Astrocyte (in vitro differentiated cells and primary cell): ENCODE results near the gene NFATC1. TPM values are rescaled to one million over a fixed set of nuclear protein-coding genes. Genes with fewer than 3 reads are reported as not detected.

Experiments
- DNase-seq: peaks from one replicate; pipeline ENCODE4 v3.0.0-alpha.2; 2010; ENCODE audit warnings: low read depth
- FAIRE-seq: peaks from 2 replicates; lab custom pipeline; 2011; peaks lifted over from hg19 to GRCh38; lab: Jason Lieb, UNC
- H2AFZ ChIP-seq: 2 replicates; pipeline ENCODE4 v1.6.0; 2012; ENCODE audit warnings: low read depth, low read length, inconsistent platforms
- H3K27ac ChIP-seq: 2 replicates; pipeline ENCODE4 v1.5.1; 2011; ENCODE audit warnings: low read depth, low read length, inconsistent platforms
- H3K27me3 ChIP-seq: 2 replicates; pipeline ENCODE4 v1.6.0; 2011; ENCODE audit warnings: low read length, inconsistent platforms; ENCODE audit not compliant: insufficient read depth
- H3K36me3 ChIP-seq: 2 replicates; pipeline ENCODE4 v1.5.1; 2011; ENCODE audit warnings: low read length, inconsistent platforms; ENCODE audit not compliant: insufficient read depth
- H3K4me1 ChIP-seq: 2 replicates; pipeline ENCODE4 v1.5.1; 2011; ENCODE audit warnings: low read length, inconsistent platforms; ENCODE audit not compliant: insufficient read depth
- H3K4me2 ChIP-seq: 2 replicates; pipeline ENCODE4 v1.6.0; 2012; ENCODE audit warnings: low read length, inconsistent platforms
- H3K4me3 ChIP-seq: 2 replicates; pipeline ENCODE4 v1.5.1; 2011; ENCODE audit warnings: low read depth, mild to moderate bottlenecking, low read length, inconsistent platforms; ENCODE audit not compliant: insufficient read depth
- H3K79me2 ChIP-seq: 2 replicates; pipeline ENCODE4 v1.6.0; 2012; ENCODE audit warnings: mild to moderate bottlenecking, low read length, inconsistent platforms; ENCODE audit not compliant: insufficient read depth
- H3K9ac ChIP-seq: 2 replicates; pipeline ENCODE4 v1.6.0; 2012; ENCODE audit warnings: mild to moderate bottlenecking, low read length, inconsistent platforms
- H3K9me3 ChIP-seq: 2 replicates; pipeline ENCODE4 v1.5.1; 2012; ENCODE audit warnings: low read depth, mild to moderate bottlenecking, low read length, inconsistent platforms; ENCODE audit not compliant: insufficient read depth
- H4K20me1 ChIP-seq: 2 replicates; pipeline ENCODE4 v1.6.0; 2012; ENCODE audit warnings: low read length, inconsistent platforms; ENCODE audit not compliant: insufficient read depth
- H3K27ac Mint-ChIP-seq: one replicate; pipeline ENCODE4 v1.8.0; 2021; ENCODE audit warnings: mild to moderate bottlenecking, mixed read lengths; ENCODE audit not compliant: unreplicated experiment
- H3K27me3 Mint-ChIP-seq: one replicate; pipeline ENCODE4 v1.8.0; 2021; ENCODE audit warnings: low read depth, mixed read lengths; ENCODE audit not compliant: unreplicated experiment
- H3K36me3 Mint-ChIP-seq: one replicate; pipeline ENCODE4 v1.8.0; 2021; ENCODE audit warnings: low read depth, mixed read lengths; ENCODE audit not compliant: unreplicated experiment
- H3K4me1 Mint-ChIP-seq: one replicate; pipeline ENCODE4 v1.8.0; 2021; ENCODE audit warnings: low read depth, mixed read lengths; ENCODE audit not compliant: unreplicated experiment
- H3K4me3 Mint-ChIP-seq: one replicate; pipeline ENCODE4 v1.8.0; 2021; ENCODE audit warnings: mild to moderate bottlenecking, moderate library complexity, mixed read lengths; ENCODE audit not compliant: unreplicated experiment
- H3K9me3 Mint-ChIP-seq: one replicate; pipeline ENCODE4 v1.8.0; 2021; ENCODE audit warnings: mild to moderate bottlenecking, mixed read lengths; ENCODE audit not compliant: unreplicated experiment
- EZH2 ChIP-seq: IDR thresholded peaks from 2 replicates; pipeline ENCODE4 v1.6.1; 2012; ENCODE audit warnings: mild to moderate bottlenecking, low read length, inconsistent platforms; ENCODE audit not compliant: insufficient read depth
- total RNA-seq: library from RNA; stranded (reverse); gene quantifications from 2 replicates; pipeline ENCODE4 v1.2.1, GENCODE V29; 2021
- TF ChIP-seq, protein P1 (sequence below): IDR thresholded peaks from 2 replicates; pipeline ENCODE4 v1.5.1; 2011; ENCODE audit warnings: low read depth, mild to moderate bottlenecking, inconsistent platforms, low read length, moderate library complexity; ENCODE audit not compliant: insufficient read depth

NFATC1 gene
- total RNA-seq, 1 donor from 2014 or later, result 11.0 TPM

GRCh38 chr18:79410731-79411613 lies 15.2 kb downstream of the NFATC1 start:
- Mint-ChIP-seq H3K36me3 (peaks cover 15% of the 10 kb centered on the region), H3K4me3 (no peak overlapping the region), H3K27me3 (peaks cover 2% of the 10 kb centered on the region), H3K9me3 (no peaks in the 10 kb centered on the region), H3K27ac (no peak overlapping the region), H3K4me1 (peaks cover under 1% of the 10 kb centered on the region)
- no peak overlapping the region for H3K4me3 ChIP-seq
- H3K9me3 ChIP-seq, result no peaks in the 10 kb centered on the region
- FAIRE-seq (no peak), DNase-seq (no peak)
- H4K20me1 ChIP-seq, result no peaks in the 10 kb centered on the region
- no peak overlapping the region for H2AFZ ChIP-seq
- no peak overlapping the region for H3K4me2 ChIP-seq
- no peaks in the 10 kb centered on the region for H3K36me3 ChIP-seq
- peaks cover under 1% of the 10 kb centered on the region for H3K27me3 ChIP-seq
- no peaks in the 10 kb centered on the region for H3K79me2 ChIP-seq
- H3K9ac ChIP-seq, result no peak overlapping the region
- TF ChIP-seq EZH2, result no peak
- TF ChIP-seq, protein P1, sequence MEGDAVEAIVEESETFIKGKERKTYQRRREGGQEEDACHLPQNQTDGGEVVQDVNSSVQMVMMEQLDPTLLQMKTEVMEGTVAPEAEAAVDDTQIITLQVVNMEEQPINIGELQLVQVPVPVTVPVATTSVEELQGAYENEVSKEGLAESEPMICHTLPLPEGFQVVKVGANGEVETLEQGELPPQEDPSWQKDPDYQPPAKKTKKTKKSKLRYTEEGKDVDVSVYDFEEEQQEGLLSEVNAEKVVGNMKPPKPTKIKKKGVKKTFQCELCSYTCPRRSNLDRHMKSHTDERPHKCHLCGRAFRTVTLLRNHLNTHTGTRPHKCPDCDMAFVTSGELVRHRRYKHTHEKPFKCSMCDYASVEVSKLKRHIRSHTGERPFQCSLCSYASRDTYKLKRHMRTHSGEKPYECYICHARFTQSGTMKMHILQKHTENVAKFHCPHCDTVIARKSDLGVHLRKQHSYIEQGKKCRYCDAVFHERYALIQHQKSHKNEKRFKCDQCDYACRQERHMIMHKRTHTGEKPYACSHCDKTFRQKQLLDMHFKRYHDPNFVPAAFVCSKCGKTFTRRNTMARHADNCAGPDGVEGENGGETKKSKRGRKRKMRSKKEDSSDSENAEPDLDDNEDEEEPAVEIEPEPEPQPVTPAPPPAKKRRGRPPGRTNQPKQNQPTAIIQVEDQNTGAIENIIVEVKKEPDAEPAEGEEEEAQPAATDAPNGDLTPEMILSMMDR, result no peak
- no peaks in the 10 kb centered on the region for H3K4me1 ChIP-seq
- H3K27ac ChIP-seq, result no peak overlapping the region

DNA sequence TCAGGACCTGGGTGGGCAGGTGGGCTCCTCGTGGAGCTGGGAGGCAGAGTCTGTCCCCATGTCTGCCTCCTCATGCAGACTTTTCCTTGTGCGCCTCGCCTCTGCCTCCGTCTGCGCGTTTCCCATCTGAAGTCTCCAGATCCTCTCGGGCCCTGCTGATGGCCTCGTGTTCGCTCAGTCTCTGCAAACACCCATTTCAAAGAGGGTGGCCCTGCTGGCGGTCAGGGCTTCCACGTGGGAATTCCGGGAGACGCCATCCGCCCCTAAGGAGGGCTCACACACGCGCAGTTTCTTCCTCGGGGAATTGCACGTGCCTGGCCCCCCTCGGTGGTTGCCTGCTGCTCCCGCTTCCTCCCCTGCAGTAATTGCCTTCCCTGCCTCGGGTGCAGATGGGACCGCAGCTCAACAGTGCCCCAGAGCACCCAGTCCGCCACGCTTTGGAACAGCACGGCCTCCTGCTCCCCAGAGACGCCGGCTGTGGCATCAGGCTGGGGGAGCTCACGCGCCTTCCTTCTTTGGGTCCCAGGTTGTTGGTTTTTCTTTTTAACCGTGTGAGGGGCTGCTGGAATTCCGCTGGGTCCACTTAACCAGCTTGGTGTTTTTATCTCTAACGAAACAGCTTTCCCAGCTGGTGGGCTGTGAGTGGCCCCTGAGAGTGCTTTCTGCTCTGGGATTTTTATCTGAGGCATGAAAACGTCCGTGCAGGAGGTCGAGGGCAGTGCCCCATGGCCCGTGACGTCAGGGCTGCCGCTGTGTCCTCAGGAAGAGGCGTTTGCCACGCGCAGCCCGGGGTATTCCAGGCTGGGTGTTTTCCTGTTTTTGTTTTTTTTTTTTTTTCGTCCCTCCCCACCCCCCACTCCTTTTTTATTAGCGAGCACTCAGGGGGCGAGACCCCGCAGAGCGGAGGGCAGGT lies 16.1 kb downstream of the NFATC1 start:
- Mint-ChIP-seq H3K4me1 (no peaks in the 10 kb centered on the region), H3K27me3 (peaks cover 2% of the 10 kb centered on the region), H3K36me3 (peaks cover 12% of the 10 kb centered on the region), H3K9me3 (no peaks in the 10 kb centered on the region), H3K4me3 (no peak overlapping the region), H3K27ac (no peak overlapping the region)
- H3K4me3 ChIP-seq, result no peak overlapping the region
- TF ChIP-seq EZH2, result no peak
- TF ChIP-seq, protein P1, result no peak
- no peak overlapping the region for H3K27ac ChIP-seq
- peaks cover 3% of the 10 kb centered on the region for H3K27me3 ChIP-seq
- H3K4me1 ChIP-seq, result no peaks in the 10 kb centered on the region
- DNase-seq, result no peak
- no peaks in the 10 kb centered on the region for H3K36me3 ChIP-seq
- no peak for FAIRE-seq
- H3K9ac ChIP-seq, result no peak overlapping the region
- no peaks in the 10 kb centered on the region for H3K9me3 ChIP-seq
- no peaks in the 10 kb centered on the region for H4K20me1 ChIP-seq
- H2AFZ ChIP-seq, result no peak overlapping the region
- no peak overlapping the region for H3K4me2 ChIP-seq
- no peaks in the 10 kb centered on the region for H3K79me2 ChIP-seq
